ENCODE measurements around the gene HOXA5.

Gene HOXA5

GRCh38 chr7:27161721-27162560, 18.5 kb upstream of the HOXA5 start:
- Histone ChIP-seq H3K4me3 (ENCODE audit: low read depth, low read length) (peak overlapping the region; percentile 59; the same call in 1 of the 2 replicates), H3K27ac (ENCODE audit: low read depth, low read length) (no peak overlapping the region), H3K4me1 (ENCODE audit: control insufficient read depth, insufficient read depth, low read length) (peaks cover 28% of the 10 kb centered on the region), H3K9ac (ENCODE audit: low read length) (peak overlapping the region; percentile 93), H3K9me3 (ENCODE audit: control insufficient read depth, insufficient read depth, low read depth, low read length) (no peaks in the 10 kb centered on the region; the same call in 1 of the 2 replicates), H3K27me3 (ENCODE audit: control insufficient read depth, insufficient read depth, low read length) (peaks cover 100% of the 10 kb centered on the region), H3K36me3 (ENCODE audit: control insufficient read depth, insufficient read depth, low read length) (no peaks in the 10 kb centered on the region; the same call in 1 of the 2 replicates)

GRCh38 chr7:27161214-27161720, 17.8 kb upstream of the HOXA5 start:
- H3K9me3 ChIP-seq (ENCODE audit: control insufficient read depth, insufficient read depth, low read depth, low read length), result no peaks in the 10 kb centered on the region; the same call in 1 of the 2 replicates
- H3K36me3 ChIP-seq (ENCODE audit: control insufficient read depth, insufficient read depth, low read length), result no peaks in the 10 kb centered on the region; the same call in 1 of the 2 replicates
- no peak overlapping the region for H3K9ac ChIP-seq (ENCODE audit: low read length)
- H3K27ac ChIP-seq (ENCODE audit: low read depth, low read length), result no peak overlapping the region
- peaks cover 23% of the 10 kb centered on the region for H3K4me1 ChIP-seq (ENCODE audit: control insufficient read depth, insufficient read depth, low read length)
- peak overlapping the region; percentile 66 for H3K4me3 ChIP-seq (ENCODE audit: low read depth, low read length)
- H3K27me3 ChIP-seq (ENCODE audit: control insufficient read depth, insufficient read depth, low read length), result peaks cover 100% of the 10 kb centered on the region

GRCh38 chr7:27160546-27161213, 17.2 kb upstream of the HOXA5 start:
- Histone ChIP-seq H3K4me3 (ENCODE audit: low read depth, low read length) (peak overlapping the region; percentile 66), H3K27me3 (ENCODE audit: control insufficient read depth, insufficient read depth, low read length) (peaks cover 100% of the 10 kb centered on the region), H3K9ac (ENCODE audit: low read length) (peak overlapping the region; percentile 68), H3K9me3 (ENCODE audit: control insufficient read depth, insufficient read depth, low read depth, low read length) (no peaks in the 10 kb centered on the region; the same call in 1 of the 2 replicates), H3K36me3 (ENCODE audit: control insufficient read depth, insufficient read depth, low read length) (no peaks in the 10 kb centered on the region; the same call in 1 of the 2 replicates), H3K4me1 (ENCODE audit: control insufficient read depth, insufficient read depth, low read length) (peaks cover 23% of the 10 kb centered on the region), H3K27ac (ENCODE audit: low read depth, low read length) (peak overlapping the region; percentile 49; the same call in 1 of the 2 replicates)

- H3K27me3 ChIP-seq (ENCODE audit: control insufficient read depth, insufficient read depth, low read length), result peaks cover 100% of the 10 kb centered on the region
- H3K9ac ChIP-seq (ENCODE audit: low read length), result peak overlapping the region; percentile 68
- H3K9me3 ChIP-seq (ENCODE audit: control insufficient read depth, insufficient read depth, low read depth, low read length), result no peaks in the 10 kb centered on the region; the same call in 1 of the 2 replicates
- H3K36me3 ChIP-seq (ENCODE audit: control insufficient read depth, insufficient read depth, low read length), result no peaks in the 10 kb centered on the region; the same call in 1 of the 2 replicates
- H3K4me3 ChIP-seq (ENCODE audit: low read depth, low read length), result peak overlapping the region; percentile 66; the same call in 1 of the 2 replicates
- H3K4me1 ChIP-seq (ENCODE audit: control insufficient read depth, insufficient read depth, low read length), result peaks cover 25% of the 10 kb centered on the region
- H3K27ac ChIP-seq (ENCODE audit: low read depth, low read length), result no peak overlapping the region; the same call in 1 of the 2 replicates
These were observed 16.7 kb upstream of the HOXA5 start for GRCh38 chr7:27160145-27160545.

GRCh38 chr7:27159266-27160144, 16.0 kb upstream of the HOXA5 start:
- Histone ChIP-seq H3K9ac (ENCODE audit: low read length) (peak overlapping the region; percentile 68), H3K4me3 (ENCODE audit: low read depth, low read length) (no peak overlapping the region), H3K27ac (ENCODE audit: low read depth, low read length) (no peak overlapping the region), H3K4me1 (ENCODE audit: control insufficient read depth, insufficient read depth, low read length) (peaks cover 21% of the 10 kb centered on the region; the same call in 1 of the 2 replicates), H3K27me3 (ENCODE audit: control insufficient read depth, insufficient read depth, low read length) (peaks cover 100% of the 10 kb centered on the region), H3K9me3 (ENCODE audit: control insufficient read depth, insufficient read depth, low read depth, low read length) (no peaks in the 10 kb centered on the region; the same call in 1 of the 2 replicates), H3K36me3 (ENCODE audit: control insufficient read depth, insufficient read depth, low read length) (no peaks in the 10 kb centered on the region; the same call in 1 of the 2 replicates)

GRCh38 chr7:27158436-27159265, 15.2 kb upstream of the HOXA5 start:
- no peak overlapping the region for H3K4me3 ChIP-seq (ENCODE audit: low read depth, low read length)
- H3K4me1 ChIP-seq (ENCODE audit: control insufficient read depth, insufficient read depth, low read length), result peaks cover 14% of the 10 kb centered on the region; the same call in 1 of the 2 replicates
- H3K27me3 ChIP-seq (ENCODE audit: control insufficient read depth, insufficient read depth, low read length), result peaks cover 100% of the 10 kb centered on the region
- no peaks in the 10 kb centered on the region; the same call in 1 of the 2 replicates for H3K36me3 ChIP-seq (ENCODE audit: control insufficient read depth, insufficient read depth, low read length)
- peak overlapping the region; percentile 42 for H3K9ac ChIP-seq (ENCODE audit: low read length)
- no peak overlapping the region for H3K27ac ChIP-seq (ENCODE audit: low read depth, low read length)
- H3K9me3 ChIP-seq (ENCODE audit: control insufficient read depth, insufficient read depth, low read depth, low read length), result no peaks in the 10 kb centered on the region; the same call in 1 of the 2 replicates

- Histone ChIP-seq H3K36me3 (ENCODE audit: control insufficient read depth, insufficient read depth, low read length) (no peaks in the 10 kb centered on the region), H3K9ac (ENCODE audit: low read length) (no peak overlapping the region), H3K27me3 (ENCODE audit: control insufficient read depth, insufficient read depth, low read length) (peaks cover 100% of the 10 kb centered on the region), H3K27ac (ENCODE audit: low read depth, low read length) (no peak overlapping the region), H3K9me3 (ENCODE audit: control insufficient read depth, insufficient read depth, low read depth, low read length) (no peaks in the 10 kb centered on the region; the same call in 1 of the 2 replicates), H3K4me1 (ENCODE audit: control insufficient read depth, insufficient read depth, low read length) (peaks cover 14% of the 10 kb centered on the region; the same call in 1 of the 2 replicates), H3K4me3 (ENCODE audit: low read depth, low read length) (no peak overlapping the region)
These were observed 14.4 kb upstream of the HOXA5 start for GRCh38 chr7:27157702-27158431.

- H3K27ac ChIP-seq (ENCODE audit: low read depth, low read length), result no peak overlapping the region
- H3K9ac ChIP-seq (ENCODE audit: low read length), result peak overlapping the region; percentile 66
- H3K4me3 ChIP-seq (ENCODE audit: low read depth, low read length), result peak overlapping the region; percentile 37; the same call in 1 of the 2 replicates
- H3K36me3 ChIP-seq (ENCODE audit: control insufficient read depth, insufficient read depth, low read length), result no peaks in the 10 kb centered on the region
- H3K4me1 ChIP-seq (ENCODE audit: control insufficient read depth, insufficient read depth, low read length), result peaks cover 14% of the 10 kb centered on the region; the same call in 1 of the 2 replicates
- no peaks in the 10 kb centered on the region; the same call in 1 of the 2 replicates for H3K9me3 ChIP-seq (ENCODE audit: control insufficient read depth, insufficient read depth, low read depth, low read length)
- peaks cover 100% of the 10 kb centered on the region for H3K27me3 ChIP-seq (ENCODE audit: control insufficient read depth, insufficient read depth, low read length)
These were observed 13.6 kb upstream of the HOXA5 start for GRCh38 chr7:27156916-27157701.
